SK-N-SH treated with all-trans-retinoic acid at 6 μM for 48 hours (cell line): ENCODE results near the gene MTMR8.

ENCODE experiments used
- ATAC-seq: fragments of 200-7000 bp; cut with Tn5 transposase; 3 replicates; pipeline ENCODE4 v1.9.1; 2020; ENCODE audit warnings: mild to moderate bottlenecking, moderate library complexity
- ARNTL ChIP-seq: fragments of 450-650 bp; formaldehyde crosslinking; IDR thresholded peaks from 2 replicates; pipeline ENCODE4 v1.5.0; 2020; ENCODE audit warnings: low read depth, mild to moderate bottlenecking, moderate library complexity, borderline replicate concordance
- BACH2 ChIP-seq: fragments of 250-450 bp; sonication (Bioruptor Pico); IDR thresholded peaks from 2 replicates; pipeline ENCODE4 v1.9.0; 2021; ENCODE audit warnings: mild to moderate bottlenecking, borderline replicate concordance
- CSDC2 ChIP-seq: fragments of 250-450 bp; sonication (Bioruptor Pico); IDR thresholded peaks from 2 replicates; pipeline ENCODE4 v1.5.0; 2020; ENCODE audit warnings: mild to moderate bottlenecking, moderate library complexity
- GLIS3 ChIP-seq: fragments of 250-450 bp; sonication (Bioruptor Pico); IDR thresholded peaks from 2 replicates; pipeline ENCODE4 v1.5.0; 2020; ENCODE audit warnings: mild to moderate bottlenecking, moderate library complexity
- ISL1 ChIP-seq: fragments of 250-450 bp; sonication (Bioruptor Pico); IDR thresholded peaks from 2 replicates; pipeline ENCODE4 v2.1.2; 2022; ENCODE audit warnings: mild to moderate bottlenecking, moderate library complexity
- PPARA ChIP-seq: fragments of 250-450 bp; sonication (Bioruptor Pico); IDR thresholded peaks from 2 replicates; pipeline ENCODE4 v1.5.0; 2020; ENCODE audit warnings: mild to moderate bottlenecking, borderline replicate concordance
- RARB ChIP-seq: fragments of 250-450 bp; sonication (Bioruptor Pico); IDR thresholded peaks from 2 replicates; pipeline ENCODE4 v1.8.0; 2021; ENCODE audit warnings: mild to moderate bottlenecking, moderate library complexity
- SNAI2 ChIP-seq: fragments of 250-450 bp; sonication (Bioruptor Pico); IDR thresholded peaks from 2 replicates; pipeline ENCODE4 v1.5.0; 2020; ENCODE audit warnings: mild to moderate bottlenecking, moderate library complexity
- TCF4 ChIP-seq: fragments of 250-450 bp; sonication (Bioruptor Pico); IDR thresholded peaks from 2 replicates; pipeline ENCODE4 v1.8.0; 2021; ENCODE audit warnings: mild to moderate bottlenecking, moderate library complexity, borderline replicate concordance
- TOX ChIP-seq: fragments of 250-450 bp; sonication (Bioruptor Pico); IDR thresholded peaks from 2 replicates; pipeline ENCODE4 v1.8.0; 2021; ENCODE audit warnings: mild to moderate bottlenecking, moderate library complexity, borderline replicate concordance
- ZC3H10 ChIP-seq: fragments of 250-450 bp; sonication (Bioruptor Pico); IDR thresholded peaks from 2 replicates; pipeline ENCODE4 v1.5.1; 2021; ENCODE audit warnings: mild to moderate bottlenecking, moderate library complexity
- ZFP3 ChIP-seq: fragments of 250-450 bp; sonication (Bioruptor Pico); IDR thresholded peaks from 2 replicates; pipeline ENCODE4 v1.5.0; 2020; ENCODE audit warnings: mild to moderate bottlenecking, moderate library complexity
- ZFP30 ChIP-seq: fragments of 450-650 bp; formaldehyde crosslinking; IDR thresholded peaks from 2 replicates; pipeline ENCODE4 v1.5.0; 2022; ENCODE audit warnings: mild to moderate bottlenecking, moderate library complexity
- ZNF565 ChIP-seq: fragments of 450-650 bp; formaldehyde crosslinking; conservative IDR thresholded peaks from 2 replicates; pipeline ENCODE4 v1.5.0; 2020; ENCODE audit warnings: low read depth, mild to moderate bottlenecking, moderate library complexity
- ZNF8 ChIP-seq: fragments of 450-650 bp; formaldehyde crosslinking; IDR thresholded peaks from 2 replicates; pipeline ENCODE4 v1.5.0; 2020; ENCODE audit warnings: mild to moderate bottlenecking, moderate library complexity
- TF ChIP-seq, protein P1 (sequence below): fragments of 250-450 bp; sonication (Bioruptor Pico); IDR thresholded peaks from 2 replicates; pipeline ENCODE4 v1.5.0; 2020; ENCODE audit warnings: mild to moderate bottlenecking, moderate library complexity
- TF ChIP-seq, protein P2 (sequence below): fragments of 250-450 bp; sonication (Bioruptor Pico); IDR thresholded peaks from 2 replicates; pipeline ENCODE4 v1.5.1; 2020; ENCODE audit warnings: low read depth, mild to moderate bottlenecking, moderate library complexity
- TF ChIP-seq, protein P3 (sequence below): fragments of 250-450 bp; sonication (Bioruptor Pico); IDR thresholded peaks from 2 replicates; pipeline ENCODE4 v1.5.1; 2021; ENCODE audit warnings: mild to moderate bottlenecking, moderate library complexity
- TF ChIP-seq, protein P4 (sequence below): fragments of 250-450 bp; sonication (Bioruptor Pico); IDR thresholded peaks from 2 replicates; pipeline ENCODE4 v1.8.0; 2020; ENCODE audit warnings: mild to moderate bottlenecking, moderate library complexity, borderline replicate concordance
- TF ChIP-seq, protein P5 (sequence below): fragments of 250-450 bp; sonication (Bioruptor Pico); IDR thresholded peaks from 2 replicates; pipeline ENCODE4 v1.8.0; 2021; ENCODE audit warnings: low read depth, mild to moderate bottlenecking, moderate library complexity, borderline replicate concordance

MTMR8 gene

DNA sequence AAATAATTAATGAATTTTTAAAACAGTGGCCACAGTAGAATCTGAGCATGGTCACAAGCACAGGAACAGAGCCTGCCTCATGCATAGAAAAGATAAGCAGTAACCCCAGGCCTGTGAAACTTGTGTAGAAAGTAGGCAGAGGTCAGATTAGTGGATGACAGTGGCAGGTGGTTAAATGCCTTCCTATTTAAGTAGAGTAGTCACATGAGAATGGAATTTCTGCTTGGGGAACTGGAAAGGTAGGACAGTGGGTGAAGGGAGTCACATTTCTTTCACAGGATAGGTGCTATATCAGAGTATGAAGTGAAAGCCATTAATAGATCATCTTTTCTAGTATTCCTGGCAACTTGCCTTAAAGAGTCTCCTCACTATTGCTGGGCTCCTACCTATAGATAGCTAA, 130.0 kb downstream of the MTMR8 start:
- TF ChIP-seq, protein P1, sequence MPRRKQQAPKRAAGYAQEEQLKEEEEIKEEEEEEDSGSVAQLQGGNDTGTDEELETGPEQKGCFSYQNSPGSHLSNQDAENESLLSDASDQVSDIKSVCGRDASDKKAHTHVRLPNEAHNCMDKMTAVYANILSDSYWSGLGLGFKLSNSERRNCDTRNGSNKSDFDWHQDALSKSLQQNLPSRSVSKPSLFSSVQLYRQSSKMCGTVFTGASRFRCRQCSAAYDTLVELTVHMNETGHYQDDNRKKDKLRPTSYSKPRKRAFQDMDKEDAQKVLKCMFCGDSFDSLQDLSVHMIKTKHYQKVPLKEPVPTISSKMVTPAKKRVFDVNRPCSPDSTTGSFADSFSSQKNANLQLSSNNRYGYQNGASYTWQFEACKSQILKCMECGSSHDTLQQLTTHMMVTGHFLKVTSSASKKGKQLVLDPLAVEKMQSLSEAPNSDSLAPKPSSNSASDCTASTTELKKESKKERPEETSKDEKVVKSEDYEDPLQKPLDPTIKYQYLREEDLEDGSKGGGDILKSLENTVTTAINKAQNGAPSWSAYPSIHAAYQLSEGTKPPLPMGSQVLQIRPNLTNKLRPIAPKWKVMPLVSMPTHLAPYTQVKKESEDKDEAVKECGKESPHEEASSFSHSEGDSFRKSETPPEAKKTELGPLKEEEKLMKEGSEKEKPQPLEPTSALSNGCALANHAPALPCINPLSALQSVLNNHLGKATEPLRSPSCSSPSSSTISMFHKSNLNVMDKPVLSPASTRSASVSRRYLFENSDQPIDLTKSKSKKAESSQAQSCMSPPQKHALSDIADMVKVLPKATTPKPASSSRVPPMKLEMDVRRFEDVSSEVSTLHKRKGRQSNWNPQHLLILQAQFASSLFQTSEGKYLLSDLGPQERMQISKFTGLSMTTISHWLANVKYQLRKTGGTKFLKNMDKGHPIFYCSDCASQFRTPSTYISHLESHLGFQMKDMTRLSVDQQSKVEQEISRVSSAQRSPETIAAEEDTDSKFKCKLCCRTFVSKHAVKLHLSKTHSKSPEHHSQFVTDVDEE (CRISPR knock-in tag), result no peak
- TF ChIP-seq ZNF565 (no peak), ZC3H10 (CRISPR knock-in tag) (no peak), CSDC2 (CRISPR knock-in tag) (no peak), RARB (no peak), ZFP3 (no peak), ARNTL (no peak), TOX (CRISPR knock-in tag) (no peak), PPARA (CRISPR knock-in tag) (no peak), ZNF8 (CRISPR knock-in tag) (no peak)
- TF ChIP-seq, protein P2, sequence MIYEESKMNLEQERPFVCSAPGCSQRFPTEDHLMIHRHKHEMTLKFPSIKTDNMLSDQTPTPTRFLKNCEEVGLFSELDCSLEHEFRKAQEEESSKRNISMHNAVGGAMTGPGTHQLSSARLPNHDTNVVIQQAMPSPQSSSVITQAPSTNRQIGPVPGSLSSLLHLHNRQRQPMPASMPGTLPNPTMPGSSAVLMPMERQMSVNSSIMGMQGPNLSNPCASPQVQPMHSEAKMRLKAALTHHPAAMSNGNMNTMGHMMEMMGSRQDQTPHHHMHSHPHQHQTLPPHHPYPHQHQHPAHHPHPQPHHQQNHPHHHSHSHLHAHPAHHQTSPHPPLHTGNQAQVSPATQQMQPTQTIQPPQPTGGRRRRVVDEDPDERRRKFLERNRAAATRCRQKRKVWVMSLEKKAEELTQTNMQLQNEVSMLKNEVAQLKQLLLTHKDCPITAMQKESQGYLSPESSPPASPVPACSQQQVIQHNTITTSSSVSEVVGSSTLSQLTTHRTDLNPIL (CRISPR knock-in tag), result no peak
- TF ChIP-seq, protein P3, sequence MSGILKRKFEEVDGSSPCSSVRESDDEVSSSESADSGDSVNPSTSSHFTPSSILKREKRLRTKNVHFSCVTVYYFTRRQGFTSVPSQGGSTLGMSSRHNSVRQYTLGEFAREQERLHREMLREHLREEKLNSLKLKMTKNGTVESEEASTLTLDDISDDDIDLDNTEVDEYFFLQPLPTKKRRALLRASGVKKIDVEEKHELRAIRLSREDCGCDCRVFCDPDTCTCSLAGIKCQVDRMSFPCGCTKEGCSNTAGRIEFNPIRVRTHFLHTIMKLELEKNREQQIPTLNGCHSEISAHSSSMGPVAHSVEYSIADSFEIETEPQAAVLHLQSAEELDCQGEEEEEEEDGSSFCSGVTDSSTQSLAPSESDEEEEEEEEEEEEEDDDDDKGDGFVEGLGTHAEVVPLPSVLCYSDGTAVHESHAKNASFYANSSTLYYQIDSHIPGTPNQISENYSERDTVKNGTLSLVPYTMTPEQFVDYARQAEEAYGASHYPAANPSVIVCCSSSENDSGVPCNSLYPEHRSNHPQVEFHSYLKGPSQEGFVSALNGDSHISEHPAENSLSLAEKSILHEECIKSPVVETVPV (CRISPR knock-in tag), result no peak
- TF ChIP-seq, protein P4, sequence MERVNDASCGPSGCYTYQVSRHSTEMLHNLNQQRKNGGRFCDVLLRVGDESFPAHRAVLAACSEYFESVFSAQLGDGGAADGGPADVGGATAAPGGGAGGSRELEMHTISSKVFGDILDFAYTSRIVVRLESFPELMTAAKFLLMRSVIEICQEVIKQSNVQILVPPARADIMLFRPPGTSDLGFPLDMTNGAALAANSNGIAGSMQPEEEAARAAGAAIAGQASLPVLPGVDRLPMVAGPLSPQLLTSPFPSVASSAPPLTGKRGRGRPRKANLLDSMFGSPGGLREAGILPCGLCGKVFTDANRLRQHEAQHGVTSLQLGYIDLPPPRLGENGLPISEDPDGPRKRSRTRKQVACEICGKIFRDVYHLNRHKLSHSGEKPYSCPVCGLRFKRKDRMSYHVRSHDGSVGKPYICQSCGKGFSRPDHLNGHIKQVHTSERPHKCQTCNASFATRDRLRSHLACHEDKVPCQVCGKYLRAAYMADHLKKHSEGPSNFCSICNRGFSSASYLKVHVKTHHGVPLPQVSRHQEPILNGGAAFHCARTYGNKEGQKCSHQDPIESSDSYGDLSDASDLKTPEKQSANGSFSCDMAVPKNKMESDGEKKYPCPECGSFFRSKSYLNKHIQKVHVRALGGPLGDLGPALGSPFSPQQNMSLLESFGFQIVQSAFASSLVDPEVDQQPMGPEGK (CRISPR knock-in tag), result no peak
- no peak for ATAC-seq

DNA sequence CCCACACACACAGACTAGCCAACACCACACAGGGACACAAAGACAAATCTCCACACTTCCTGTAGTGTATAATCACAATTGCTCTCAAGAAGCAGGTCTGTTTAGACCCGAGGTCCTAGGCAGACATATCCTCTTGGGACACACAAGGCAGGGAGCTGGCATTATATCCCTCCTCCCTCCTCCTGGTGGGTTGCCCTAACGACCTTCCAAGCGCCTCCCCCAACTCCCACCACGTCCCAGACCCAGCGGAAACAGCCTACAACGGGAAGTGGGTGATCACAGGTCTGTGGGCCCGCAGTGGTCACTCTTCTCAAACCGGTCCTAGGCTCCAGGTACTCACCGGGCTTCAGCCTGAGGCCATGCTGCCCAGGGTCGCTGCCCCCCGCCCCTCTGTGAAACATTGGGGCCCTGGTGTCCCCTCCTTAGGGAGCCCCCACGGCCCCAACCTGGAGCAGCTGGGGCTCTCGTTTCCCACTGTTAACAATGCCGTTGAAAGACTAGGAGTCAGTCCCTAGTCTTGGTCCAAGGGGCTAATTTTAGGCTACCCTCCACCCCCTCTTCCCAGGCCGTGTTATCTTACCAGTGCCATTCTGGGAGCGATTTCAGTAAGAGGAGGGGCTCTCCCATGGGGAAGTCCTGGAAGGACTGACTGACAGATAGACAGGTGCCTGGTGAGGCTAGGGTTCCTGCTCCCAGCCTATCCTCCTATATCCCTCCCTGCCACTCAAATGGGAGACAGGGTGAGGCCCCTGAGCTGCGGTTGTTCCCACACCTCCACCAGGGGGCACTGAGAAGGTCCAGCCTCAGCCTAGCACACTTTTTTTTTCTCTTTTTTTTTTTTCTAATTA, 164.9 kb downstream of the MTMR8 start, which contains the start of gene ASB12:
Gene ASB12, minus strand, starts transcription at position 485 of the 848 bp plus-strand sequence. CDS start 4,957 bp downstream, outside the sequence.
- ATAC-seq, result no peak
- TF ChIP-seq, protein P1 (CRISPR knock-in tag), result no peak
- TF ChIP-seq, protein P5, sequence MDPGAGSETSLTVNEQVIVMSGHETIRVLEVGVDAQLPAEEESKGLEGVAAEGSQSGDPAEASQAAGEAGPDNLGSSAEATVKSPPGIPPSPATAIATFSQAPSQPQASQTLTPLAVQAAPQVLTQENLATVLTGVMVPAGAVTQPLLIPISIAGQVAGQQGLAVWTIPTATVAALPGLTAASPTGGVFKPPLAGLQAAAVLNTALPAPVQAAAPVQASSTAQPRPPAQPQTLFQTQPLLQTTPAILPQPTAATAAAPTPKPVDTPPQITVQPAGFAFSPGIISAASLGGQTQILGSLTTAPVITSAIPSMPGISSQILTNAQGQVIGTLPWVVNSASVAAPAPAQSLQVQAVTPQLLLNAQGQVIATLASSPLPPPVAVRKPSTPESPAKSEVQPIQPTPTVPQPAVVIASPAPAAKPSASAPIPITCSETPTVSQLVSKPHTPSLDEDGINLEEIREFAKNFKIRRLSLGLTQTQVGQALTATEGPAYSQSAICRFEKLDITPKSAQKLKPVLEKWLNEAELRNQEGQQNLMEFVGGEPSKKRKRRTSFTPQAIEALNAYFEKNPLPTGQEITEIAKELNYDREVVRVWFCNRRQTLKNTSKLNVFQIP (CRISPR knock-in tag), result no peak
- TF ChIP-seq ISL1 (no peak), ZFP30 (CRISPR knock-in tag) (no peak), ARNTL (no peak), GLIS3 (CRISPR knock-in tag) (no peak), ZNF565 (no peak), SNAI2 (CRISPR knock-in tag) (no peak), BACH2 (CRISPR knock-in tag) (no peak), RARB (no peak), TOX (CRISPR knock-in tag) (no peak), ZFP3 (no peak), TCF4 (CRISPR knock-in tag) (no peak)
- TF ChIP-seq, protein P2 (CRISPR knock-in tag), result no peak
- TF ChIP-seq, protein P4 (CRISPR knock-in tag), result no peak
- TF ChIP-seq, protein P3 (CRISPR knock-in tag), result no peak
